ENCODE results near the gene HOXA2. TPM values are rescaled to one million over a fixed set of nuclear protein-coding genes. Genes with fewer than 3 reads are reported as not detected.

The HOXA2 gene
- total and polyA plus RNA-seq, 2 experiments from 2014 or later = 0.07 TPM; not detected in 1

GRCh38 chr7:27131390-27131819, 28.9 kb upstream of the HOXA2 start:
- Histone ChIP-seq H3K36me3 (replicated peaks; ENCODE audit: insufficient read depth, low read depth) (no peaks in the 10 kb centered on the region), H3K9me3 (ENCODE audit: low read depth) (no peaks in the 10 kb centered on the region), H3K9me2 (replicated peaks; ENCODE audit: insufficient read depth) (no peaks in the 10 kb centered on the region), H3K4me3 (peak overlapping the region; percentile 80), H3K27me3 (peaks cover 87% of the 10 kb centered on the region), H3K4me1 (ENCODE audit: insufficient read depth) (peaks cover 10% of the 10 kb centered on the region), H3K79me2 (no peaks in the 10 kb centered on the region), H3K27ac (peak overlapping the region; percentile 39), H4K20me1 (ENCODE audit: insufficient read depth, poor library complexity, severe bottlenecking) (no peaks in the 10 kb centered on the region), H3K4me2 (peak overlapping the region; percentile 92), H2AFZ (peak overlapping the region; percentile 93)
- 27% methylated on average over 12 of the region's 12 CpGs for WGBS (ENCODE audit: low lambda C conversion rate, missing lambda C conversion rate)
- TF ChIP-seq CTCF (IDR thresholded peaks at IDR 0.05; ENCODE audit: poor library complexity) (no peak), EZH2 (IDR thresholded peaks at IDR 0.05; ENCODE audit: borderline replicate concordance) (peak; percentile 69)
- no peak for DNase-seq (ENCODE audit: low spot score)

GRCh38 chr7:27130540-27131389, 28.3 kb upstream of the HOXA2 start, which contains the start of gene HOXA4:
Gene HOXA4 (minus strand): TSS chr7:27130757. CDS start chr7:27130733, 24 bp downstream.
- TF ChIP-seq EZH2 (IDR thresholded peaks at IDR 0.05; ENCODE audit: borderline replicate concordance) = peak; percentile 61
- TF ChIP-seq EZH2phosphoT487 (IDR thresholded peaks at IDR 0.05; ENCODE audit: low read depth, severe bottlenecking, unreplicated experiment) = no peak
- TF ChIP-seq CTCF (IDR thresholded peaks at IDR 0.05; ENCODE audit: poor library complexity) = no peak
- peak within 1 kb of the TSS; percentile 39 for H3K27ac ChIP-seq
- H4K20me1 ChIP-seq (ENCODE audit: insufficient read depth, poor library complexity, severe bottlenecking) = no peaks in the 10 kb centered on the region
- H3K79me2 ChIP-seq = no peaks in the 10 kb centered on the region
- peaks cover 88% of the 10 kb centered on the region for H3K27me3 ChIP-seq
- H3K36me3 ChIP-seq (replicated peaks; ENCODE audit: insufficient read depth, low read depth) = no peaks in the 10 kb centered on the region
- WGBS (ENCODE audit: low lambda C conversion rate, missing lambda C conversion rate) = 4% methylated on average over 44 of the region's 67 CpGs
- no peaks in the 10 kb centered on the region for H3K9me2 ChIP-seq (replicated peaks; ENCODE audit: insufficient read depth)
- peak within 1 kb of the TSS; percentile 92 for H3K4me2 ChIP-seq
- peak within 1 kb of the TSS; percentile 80 for H3K4me3 ChIP-seq
- peak; percentile 91 for DNase-seq (ENCODE audit: low spot score)
- H3K9me3 ChIP-seq (ENCODE audit: low read depth) = no peaks in the 10 kb centered on the region
- peaks cover 6% of the 10 kb centered on the region for H3K4me1 ChIP-seq (ENCODE audit: insufficient read depth)
- H2AFZ ChIP-seq = peak within 1 kb of the TSS; percentile 93

GRCh38 chr7:27129729-27130539, 27.5 kb upstream of the HOXA2 start:
- no peaks in the 10 kb centered on the region for H3K9me2 ChIP-seq (replicated peaks; ENCODE audit: insufficient read depth)
- 9% methylated on average over 39 of the region's 72 CpGs for WGBS (ENCODE audit: low lambda C conversion rate, missing lambda C conversion rate)
- no peaks in the 10 kb centered on the region for H3K79me2 ChIP-seq
- no peak overlapping the region for H3K27ac ChIP-seq
- no peaks in the 10 kb centered on the region for H3K9me3 ChIP-seq (ENCODE audit: low read depth)
- H2AFZ ChIP-seq = no peak overlapping the region
- peak overlapping the region; percentile 92 for H3K4me2 ChIP-seq
- H3K27me3 ChIP-seq = peaks cover 88% of the 10 kb centered on the region
- no peaks in the 10 kb centered on the region for H3K36me3 ChIP-seq (replicated peaks; ENCODE audit: insufficient read depth, low read depth)
- H3K4me3 ChIP-seq = peak overlapping the region; percentile 80
- peak; percentile 53 for DNase-seq (ENCODE audit: low spot score)
- TF ChIP-seq EZH2phosphoT487 (IDR thresholded peaks at IDR 0.05; ENCODE audit: low read depth, severe bottlenecking, unreplicated experiment) = peak; percentile 32
- TF ChIP-seq EZH2 (IDR thresholded peaks at IDR 0.05; ENCODE audit: borderline replicate concordance) = no peak
- TF ChIP-seq CTCF (IDR thresholded peaks at IDR 0.05; ENCODE audit: poor library complexity) = peak; percentile 11
- no peaks in the 10 kb centered on the region for H4K20me1 ChIP-seq (ENCODE audit: insufficient read depth, poor library complexity, severe bottlenecking)
- H3K4me1 ChIP-seq (ENCODE audit: insufficient read depth) = peaks cover 6% of the 10 kb centered on the region

Data from hepatocyte (in vitro differentiated cells).